T-cell (primary cell): Measurements from ENCODE around the gene LIPI. TPM values are rescaled to one million over a fixed set of nuclear protein-coding genes. Genes with fewer than 3 reads are reported as not detected.
"Not testable (repeated sequence)": the region's sequence is repeated elsewhere in the genome, so short reads cannot be mapped to it uniquely, and the experiment has no call there.

Experiments used
- ATAC-seq, 4 experiments: fragments of 200-7000 bp in 3 of 4; fragments of 150-1000 bp in 1 of 4; cut with Tn5 transposase; replicated peaks in 1 of 4; 1 replicate in 3 of 4; 2 replicates in 1 of 4; pipeline ENCODE4 v1.10.0; 2021; ENCODE audit warnings: moderate library complexity in 3 of 4, mild to moderate bottlenecking in 2 of 4, moderate number of reproducible peaks in 1 of 4
- CTCF ChIA-PET, 2 donors: fragments of 300-600 bp; sonication (Branson Sonifier 250); formaldehyde crosslinking; loops; one replicate each; lab custom pipeline; 2022; ENCODE audit warnings: antibody characterized with exemption in 2 of 2; lab: Charles Lee
- POLR2A ChIA-PET, 2 donors: fragments of 300-600 bp; sonication (Branson Sonifier 250); formaldehyde crosslinking; loops; one replicate each; lab custom pipeline; 2022; ENCODE audit warnings: antibody characterized with exemption in 2 of 2; lab: Charles Lee
- DNase-seq, 35 experiments: peaks; one replicate each; pipeline versions ENCODE4 v3.0.0 to v3.0.0-alpha.2; 2013 to 2023
- H3K27ac ChIP-seq: one replicate; pipeline ENCODE4 v1.5.1; 2013; ENCODE audit warnings: low read length
- H3K27me3 ChIP-seq, 2 experiments: replicated peaks in 1 of 2; 1 replicate in 1 of 2; 2 replicates in 1 of 2; pipeline versions ENCODE4 v1.6.1 to v1.7.0; 2013; ENCODE audit warnings: low read length in 1 of 2, mixed read lengths in 1 of 2; ENCODE audit not compliant: control insufficient read depth in 2 of 2, insufficient read depth in 2 of 2; ENCODE audit errors: extremely low read depth in 1 of 2
- H3K36me3 ChIP-seq, 2 donors: 1 replicate in 1 of 2; 2 replicates in 1 of 2; pipeline versions ENCODE4 v1.6.1 to v1.7.0; 2013; ENCODE audit warnings: low read length in 1 of 2; ENCODE audit not compliant: control insufficient read depth in 2 of 2, insufficient read depth in 1 of 2; ENCODE audit errors: extremely low read depth in 1 of 2
- H3K4me1 ChIP-seq, 2 experiments: 1 replicate in 1 of 2; 2 replicates in 1 of 2; pipeline versions ENCODE4 v1.6.1 to v1.7.0; 2013; ENCODE audit warnings: low read length in 2 of 2, mixed read lengths in 1 of 2; ENCODE audit not compliant: insufficient read depth in 2 of 2, control insufficient read depth in 1 of 2; ENCODE audit errors: extremely low read depth in 1 of 2
- H3K4me3 ChIP-seq, 2 donors: 1 replicate in 1 of 2; 2 replicates in 1 of 2; pipeline versions ENCODE4 v1.5.1 to v1.7.0; 2013; ENCODE audit warnings: mild to moderate bottlenecking in 2 of 2, low read length in 1 of 2, moderate library complexity in 1 of 2; ENCODE audit not compliant: control insufficient read depth in 1 of 2; ENCODE audit errors: extremely low read depth in 1 of 2
- H3K9me3 ChIP-seq: 2 replicates; pipeline ENCODE4 v1.7.0; 2013
- H3K27ac Mint-ChIP-seq, 2 donors: one replicate each; pipeline ENCODE4 v1.8.0; 2020 to 2021; ENCODE audit warnings: mild to moderate bottlenecking in 2 of 2, mixed read lengths in 2 of 2
- H3K27me3 Mint-ChIP-seq, 2 donors: one replicate each; pipeline ENCODE4 v1.8.0; 2021 to 2022; ENCODE audit warnings: mixed read lengths in 2 of 2
- H3K36me3 Mint-ChIP-seq: one replicate; pipeline ENCODE4 v1.8.0; 2021; ENCODE audit warnings: mixed read lengths
- H3K4me1 Mint-ChIP-seq, 3 donors: one replicate each; pipeline ENCODE4 v1.8.0; 2020 to 2022; ENCODE audit warnings: mixed read lengths in 3 of 3, mild to moderate bottlenecking in 1 of 3
- H3K4me3 Mint-ChIP-seq, 3 donors: one replicate each; pipeline ENCODE4 v1.8.0; 2020 to 2022; ENCODE audit warnings: mild to moderate bottlenecking in 3 of 3, mixed read lengths in 3 of 3, moderate library complexity in 3 of 3
- H3K9me3 Mint-ChIP-seq, 3 donors: one replicate each; pipeline ENCODE4 v1.8.0; 2020 to 2022; ENCODE audit warnings: mixed read lengths in 3 of 3
- WGBS: methylation state at CpG from one replicate; pipeline ENCODE4 v1.1.5; 2013; ENCODE audit warnings: missing lambda C conversion rate; ENCODE audit not compliant: insufficient coverage; 5-methylcytosine and 5-hydroxymethylcytosine counted together
- total RNA-seq, 35 experiments: library from RNA in 6 of 35; stranded (reverse) in 6 of 35; fragments of 120-200 nt in 1 of 35; gene quantifications; one replicate each; pipeline versions ENCODE4 v1.2.1 to v1.2.4 and lab custom pipeline; 2013 to 2026

The LIPI gene
- total RNA-seq, 5 donors from 2014 or later (not counting 1 experiment from before 2014, with no cell fraction given), result not detected

DNA sequence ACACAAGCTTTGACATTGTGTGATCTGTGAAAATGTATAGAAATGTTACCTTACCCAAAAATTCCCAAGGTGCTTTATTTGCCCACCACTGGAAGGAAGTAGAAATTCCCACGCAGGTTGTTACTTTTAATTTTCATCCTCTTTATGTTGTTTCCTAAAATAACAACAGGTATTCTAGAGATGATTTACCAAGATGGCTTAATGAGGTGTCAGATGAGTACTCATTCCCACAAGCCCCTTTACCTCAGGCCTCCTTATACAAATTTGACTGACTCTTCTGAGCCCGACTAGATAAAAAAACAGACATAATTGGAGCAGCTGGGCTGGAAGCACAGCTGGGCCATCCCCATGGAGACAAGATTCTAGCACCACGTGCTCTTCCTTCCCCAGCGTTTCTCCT lies 114.6 kb downstream of the LIPI start:
- no peaks in the 10 kb centered on the region for H3K4me1 Mint-ChIP-seq
- ChIA-PET POLR2A (no interaction called here), CTCF (no interaction called here)
- Histone ChIP-seq H3K27ac (no peak overlapping the region), H3K9me3 (no peaks in the 10 kb centered on the region), H3K27me3 (no peaks in the 10 kb centered on the region), H3K4me1 (no peaks in the 10 kb centered on the region), H3K36me3 (no peaks in the 10 kb centered on the region), H3K4me3 (no peak overlapping the region)
- H3K27ac Mint-ChIP-seq, result no peak overlapping the region
- H3K4me3 Mint-ChIP-seq, result no peak overlapping the region
- no peaks in the 10 kb centered on the region for H3K27me3 Mint-ChIP-seq
- DNase-seq (no peak), ATAC-seq (no peak)
- peaks cover 11% of the 10 kb centered on the region for H3K36me3 Mint-ChIP-seq
- 84% methylated on average over 3 of the region's 4 CpGs for WGBS
- H3K9me3 Mint-ChIP-seq, result peaks cover 0 to 6% (median 0%) of the 10 kb centered on the region in 3 donors

GRCh38 chr21:14095056-14095455 lies 115.7 kb downstream of the LIPI start:
- no peak for DNase-seq
- Histone ChIP-seq H3K27me3 (no peaks in the 10 kb centered on the region), H3K36me3 (no peaks in the 10 kb centered on the region), H3K9me3 (no peaks in the 10 kb centered on the region), H3K27ac (no peak overlapping the region), H3K4me1 (no peaks in the 10 kb centered on the region), H3K4me3 (no peak overlapping the region)
- no peak overlapping the region for H3K27ac Mint-ChIP-seq
- CTCF ChIA-PET, result no interaction called here
- 89% methylated on average over 2 of the region's 2 CpGs for WGBS
- POLR2A ChIA-PET, result no interaction called here
- H3K36me3 Mint-ChIP-seq, result peaks cover 11% of the 10 kb centered on the region
- no peaks in the 10 kb centered on the region for H3K27me3 Mint-ChIP-seq
- H3K4me3 Mint-ChIP-seq, result no peak overlapping the region
- H3K4me1 Mint-ChIP-seq, result no peaks in the 10 kb centered on the region
- no peak for ATAC-seq
- peaks cover 0 to 6% (median 3%) of the 10 kb centered on the region in 3 donors for H3K9me3 Mint-ChIP-seq

GRCh38 chr21:14092834-14093560 lies 117.8 kb downstream of the LIPI start:
- Mint-ChIP-seq H3K36me3 (peaks cover 9% of the 10 kb centered on the region), H3K4me1 (no peaks in the 10 kb centered on the region), H3K27me3 (no peaks in the 10 kb centered on the region), H3K9me3 (peaks cover 0 to 9% (median 3%) of the 10 kb centered on the region in 3 donors), H3K4me3 (no peak overlapping the region), H3K27ac (no peak overlapping the region)
- DNase-seq (no peak), ATAC-seq (no peak)
- H3K9me3 ChIP-seq, result no peaks in the 10 kb centered on the region
- ChIA-PET POLR2A (no interaction called here), CTCF (interaction anchor here in 1 of 2 donors (0.6 kb wide), 1 partner anchor 1679 kb away, joined by 3 read pairs; no protein-coding TSS in a partner anchor)
- no peaks in the 10 kb centered on the region for H3K36me3 ChIP-seq
- WGBS, result 74% methylated on average over 18 of the region's 22 CpGs
- H3K27ac ChIP-seq, result no peak overlapping the region
- H3K4me3 ChIP-seq, result no peak overlapping the region
- H3K4me1 ChIP-seq, result no peaks in the 10 kb centered on the region
- H3K27me3 ChIP-seq, result no peaks in the 10 kb centered on the region

DNA sequence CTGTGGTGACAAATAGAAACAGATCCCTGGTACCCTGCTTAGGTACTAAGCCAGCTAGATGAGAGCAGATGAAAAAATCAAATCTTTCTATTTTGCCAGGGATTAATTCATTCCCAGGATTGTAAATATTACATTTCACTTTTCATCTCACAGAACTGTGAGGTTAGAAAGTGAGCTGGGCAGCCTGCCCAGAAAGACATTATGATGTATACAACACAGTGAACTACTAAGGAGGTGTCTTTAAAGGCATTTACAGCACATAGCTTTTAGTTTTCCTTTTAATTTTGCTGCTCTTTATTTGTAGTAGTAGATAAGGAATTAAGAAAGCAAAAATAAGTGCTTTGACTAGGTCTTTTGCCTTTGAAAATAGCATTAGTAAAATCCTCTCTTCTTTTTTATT lies 120.6 kb downstream of the LIPI start:
- DNase-seq, H3K36me3 Mint-ChIP-seq, H3K4me3 ChIP-seq, ATAC-seq, H3K27me3 Mint-ChIP-seq, H3K27ac ChIP-seq, POLR2A ChIA-PET, H3K4me3 Mint-ChIP-seq, H3K9me3 ChIP-seq, H3K9me3 Mint-ChIP-seq, H3K4me1 Mint-ChIP-seq, CTCF ChIA-PET, H3K4me1 ChIP-seq, H3K27ac Mint-ChIP-seq, H3K36me3 ChIP-seq, H3K27me3 ChIP-seq: not testable (repeated sequence)

- Mint-ChIP-seq H3K27me3 (no peaks in the 10 kb centered on the region), H3K4me1 (no peaks in the 10 kb centered on the region), H3K4me3 (no peak overlapping the region), H3K9me3 (peaks cover 0 to 9% (median 0%) of the 10 kb centered on the region in 3 donors), H3K27ac (no peak overlapping the region), H3K36me3 (peaks cover 6% of the 10 kb centered on the region)
- CTCF ChIA-PET, result no interaction called here
- WGBS, result 100% methylated on average over 2 of the region's 6 CpGs
- Histone ChIP-seq H3K27ac (no peak overlapping the region), H3K4me1 (no peaks in the 10 kb centered on the region), H3K36me3 (no peaks in the 10 kb centered on the region), H3K4me3 (no peak overlapping the region), H3K9me3 (no peaks in the 10 kb centered on the region), H3K27me3 (no peaks in the 10 kb centered on the region)
- DNase-seq, result no peak
- POLR2A ChIA-PET, result no interaction called here
- no peak for ATAC-seq
Observed at GRCh38 chr21:14088391-14088790, 122.4 kb downstream of the LIPI start.

DNA sequence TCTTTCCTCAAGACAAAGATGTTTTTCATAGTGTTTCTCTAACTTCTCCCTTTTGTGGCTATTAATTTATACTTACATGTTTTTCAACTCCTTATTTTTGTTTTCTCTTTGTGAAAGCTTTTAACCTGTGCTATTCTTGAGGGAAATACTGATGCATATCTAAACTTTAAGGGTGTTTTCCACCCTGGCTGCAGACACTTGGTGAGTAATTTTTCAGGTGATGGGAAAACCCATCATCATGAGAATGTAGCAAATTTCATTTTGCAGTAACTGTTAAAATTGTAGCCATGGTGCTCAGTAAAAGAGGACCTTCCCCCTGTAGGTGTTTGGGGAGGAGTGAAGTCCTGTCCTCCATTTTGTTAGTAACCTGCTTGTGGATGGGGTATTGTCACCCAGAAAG lies 124.2 kb downstream of the LIPI start:
- Histone ChIP-seq H3K27me3 (no peaks in the 10 kb centered on the region), H3K9me3 (no peaks in the 10 kb centered on the region), H3K4me1 (no peaks in the 10 kb centered on the region), H3K27ac (no peak overlapping the region), H3K4me3 (no peak overlapping the region), H3K36me3 (no peaks in the 10 kb centered on the region)
- ChIA-PET POLR2A (no interaction called here), CTCF (no interaction called here)
- H3K9me3 Mint-ChIP-seq, result peaks cover 0 to 13% (median 0%) of the 10 kb centered on the region in 3 donors
- DNase-seq, result no peak
- no peak overlapping the region for H3K27ac Mint-ChIP-seq
- no peaks in the 10 kb centered on the region for H3K4me1 Mint-ChIP-seq
- H3K4me3 Mint-ChIP-seq, result no peak overlapping the region
- no peaks in the 10 kb centered on the region for H3K36me3 Mint-ChIP-seq
- H3K27me3 Mint-ChIP-seq, result no peaks in the 10 kb centered on the region
- ATAC-seq, result no peak
